GM12878 (cell line): ENCODE results near the gene ALCAM. TPM values are rescaled to one million over a fixed set of nuclear protein-coding genes. Genes with fewer than 3 reads are reported as not detected.

Source experiments
- ATAC-seq: fragments of 200-7000 bp; cut with Tn5 transposase; 3 replicates; pipeline ENCODE4 v1.9.1; 2020; ENCODE audit warnings: mild to moderate bottlenecking, moderate library complexity
- BruUV-seq: library from RNA; stranded (reverse); fragments of 400-500 nt; replicated peaks from 2 replicates; lab custom pipeline; 2021; lab: Mats Ljungman, UMichigan
- CTCF ChIA-PET: fragments of 300-600 bp; sonication (Branson Sonifier 250); formaldehyde crosslinking; extraction: SDS; loops from one replicate; lab custom pipeline; 2021; ENCODE audit warnings: inconsistent platforms; lab: Yijun Ruan, JAX
- POLR2A ChIA-PET: fragments of 350-600 bp; formaldehyde crosslinking; extraction: SDS; loops from one replicate; lab custom pipeline; 2021; ENCODE audit warnings: inconsistent platforms; lab: Charles Lee
- RAD21 ChIA-PET: fragments of 300-600 bp; sonication (Branson Sonifier 250); formaldehyde crosslinking; loops from one replicate; lab custom pipeline; 2023; ENCODE audit warnings: antibody characterized with exemption; ENCODE audit not compliant: unreplicated experiment; lab: Charles Lee
- SMC1A ChIA-PET: fragments of 300-600 bp; sonication (Branson Sonifier 250); formaldehyde crosslinking; loops from one replicate; lab custom pipeline; 2023; ENCODE audit not compliant: unreplicated experiment, uncharacterized antibody; lab: Charles Lee
- DNase-seq: peaks from one replicate; pipeline ENCODE4 v3.0.0-alpha.2; 2011; ENCODE audit warnings: low read depth, low spot score
- FAIRE-seq: peaks from 3 replicates; lab custom pipeline; 2011; peaks lifted over from hg19 to GRCh38; lab: Jason Lieb, UNC
- H2AFZ ChIP-seq: 2 replicates; pipeline ENCODE4 v1.6.0; 2011; ENCODE audit warnings: low read depth, low read length, control low read depth; ENCODE audit not compliant: control insufficient read depth
- H3K27ac ChIP-seq: 2 replicates; pipeline ENCODE4 v1.5.1; 2011; ENCODE audit warnings: control low read depth; ENCODE audit not compliant: control insufficient read depth, insufficient read depth
- H3K27me3 ChIP-seq, 2 experiments: replicated peaks in 1 of 2; 2 replicates each; pipeline versions ENCODE4 v1.6.0 to v1.6.1; 2011; ENCODE audit warnings: low read length in 1 of 2; ENCODE audit not compliant: control insufficient read depth in 2 of 2, insufficient read depth in 2 of 2
- H3K36me3 ChIP-seq, 2 experiments: 2 replicates each; pipeline ENCODE4 v1.5.1; 2011; ENCODE audit warnings: low read length in 1 of 2; ENCODE audit not compliant: control insufficient read depth in 2 of 2, insufficient read depth in 2 of 2
- H3K4me1 ChIP-seq: 2 replicates; pipeline ENCODE4 v1.6.1; 2011; ENCODE audit warnings: mild to moderate bottlenecking, low read length, moderate library complexity, mixed read lengths; ENCODE audit not compliant: control insufficient read depth, insufficient read depth
- H3K4me2 ChIP-seq: 2 replicates; pipeline ENCODE4 v1.6.0; 2011; ENCODE audit warnings: control low read depth; ENCODE audit not compliant: control insufficient read depth, insufficient read depth
- H3K4me3 ChIP-seq: fragments of 200-600 bp; sonication (generic); 2 replicates; pipeline ENCODE4 v1.5.1; 2016
- H3K79me2 ChIP-seq: 2 replicates; pipeline ENCODE4 v1.6.0; 2011; ENCODE audit warnings: low read length; ENCODE audit not compliant: control insufficient read depth, insufficient read depth
- H3K9ac ChIP-seq: 2 replicates; pipeline ENCODE4 v1.8.0; 2011; ENCODE audit warnings: low read length, control low read depth, mixed read lengths; ENCODE audit not compliant: control insufficient read depth, insufficient read depth
- H3K9me3 ChIP-seq: replicated peaks from 3 replicates; pipeline ENCODE4 v1.5.1; 2011; ENCODE audit warnings: mild to moderate bottlenecking, low read length; ENCODE audit not compliant: control insufficient read depth, insufficient read depth
- H4K20me1 ChIP-seq: 2 replicates; pipeline ENCODE4 v1.6.0; 2011; ENCODE audit not compliant: control insufficient read depth, insufficient read depth
- BHLHE40 ChIP-seq, 2 experiments: fragments of 450-650 bp in 1 of 2; IDR thresholded peaks; 2 replicates each; pipeline ENCODE4 v1.6.1; 2011 to 2017; ENCODE audit warnings: low read depth in 2 of 2, borderline replicate concordance in 1 of 2, improper control_type of control experiment in 1 of 2, low read length in 1 of 2, mild to moderate bottlenecking in 1 of 2
- CEBPZ ChIP-seq: fragments of 150-350 bp; IDR thresholded peaks from 2 replicates; pipeline ENCODE4 v1.6.1; 2016; ENCODE audit warnings: low read depth, low read length
- HDGF ChIP-seq: fragments of 450-650 bp; IDR thresholded peaks from 2 replicates; pipeline ENCODE4 v1.6.1; 2016; ENCODE audit warnings: antibody characterized with exemption
- MAX ChIP-seq: IDR thresholded peaks from 2 replicates; pipeline ENCODE4 v1.6.1; 2012; ENCODE audit warnings: low read depth, low read length, improper control_type of control experiment
- MXI1 ChIP-seq: fragments of 150-350 bp; IDR thresholded peaks from 2 replicates; pipeline ENCODE4 v1.6.1; 2011; ENCODE audit warnings: low read depth, mild to moderate bottlenecking, inconsistent platforms, low read length, improper control_type of control experiment
- NR2C2 ChIP-seq: IDR thresholded peaks from 2 replicates; pipeline ENCODE4 v1.6.1; 2011; ENCODE audit warnings: borderline replicate concordance, low read depth; ENCODE audit not compliant: control insufficient read depth, insufficient read length
- PML ChIP-seq: IDR thresholded peaks from 2 replicates; pipeline ENCODE4 v1.6.1; 2012; ENCODE audit warnings: low read length, inconsistent platforms
- RFX5 ChIP-seq: IDR thresholded peaks from 2 replicates; pipeline ENCODE4 v1.6.1; 2011; ENCODE audit warnings: low read depth, low read length, improper control_type of control experiment
- RUNX3 ChIP-seq: IDR thresholded peaks from 2 replicates; pipeline ENCODE4 v1.6.1; 2012; ENCODE audit warnings: low read length, inconsistent platforms
- SIX5 ChIP-seq: IDR thresholded peaks from 2 replicates; pipeline ENCODE4 v1.6.1; 2011; ENCODE audit warnings: mild to moderate bottlenecking, low read depth, low read length, moderate library complexity; ENCODE audit not compliant: severe bottlenecking
- ZNF274 ChIP-seq: IDR thresholded peaks from one replicate; pipeline ENCODE4 v1.8.0; 2011; ENCODE audit not compliant: insufficient read length, insufficient read depth
- ZSCAN29 ChIP-seq: fragments of 450-650 bp; IDR thresholded peaks from 2 replicates; pipeline ENCODE4 v1.6.1; 2017; ENCODE audit warnings: mild to moderate bottlenecking, moderate library complexity
- WGBS: methylation state at CpG from one replicate; pipeline ENCODE4 v1.1.6; 2016; ENCODE audit warnings: low lambda C conversion rate; ENCODE audit not compliant: insufficient replicate concordance, insufficient coverage; ENCODE audit errors: missing lambda C conversion rate; 5-methylcytosine and 5-hydroxymethylcytosine counted together
- in situ Hi-C: fragments of 300-500 bp; cut with MboI; formaldehyde crosslinking; loops from 9 replicates; pipeline ENCODE4 v1.14.3; 2018; ENCODE audit warnings: mixed read lengths
- intact Hi-C: fragments of 100-400 bp; cut with micrococcal nuclease; formaldehyde crosslinking; loops from one replicate; pipeline ENCODE4 v1.14.2; 2022; ENCODE audit not compliant: unreplicated experiment
- polyA plus RNA-seq, 11 experiments: library from polyadenylated mRNA; depleted of rRNA in 4 of 11; unstranded in 6 of 11; stranded (reverse) in 5 of 11; fragments of >200 nt; fragmentation: Nextera tagmentation in 4 of 11; fragmentation: Illumina TruSeq in 1 of 11; extraction: Ambion mirVana in 4 of 11; extraction: Trizol in 1 of 11; gene quantifications; 1 replicate in 1 of 11; 2 replicates in 10 of 11; pipeline versions ENCODE4 v1.2.1 to v1.2.3, GENCODE V29; 2011 to 2016; ENCODE audit warnings: inconsistent platforms in 2 of 11, missing spikeins in 2 of 11, low read depth in 1 of 11
- total RNA-seq, 4 experiments: library from RNA; depleted of rRNA in 3 of 4; stranded (reverse); fragments of >200 nt in 3 of 4; fragmentation: Illumina TruSeq in 1 of 4; extraction: Trizol in 1 of 4; gene quantifications; 2 replicates each; pipeline versions ENCODE4 v1.2.1 to v1.2.3, GENCODE V29; 2013 to 2021
- TF ChIP-seq, protein P1 (sequence below): fragments of 450-650 bp; conservative IDR thresholded peaks from 2 replicates; pipeline ENCODE4 v1.6.1; 2017; ENCODE audit warnings: mild to moderate bottlenecking, moderate library complexity

The ALCAM gene
- total and polyA plus RNA-seq, 10 of the 15 experiments (the other 5 are each of a cell fraction or from before 2014, with no cell fraction given) = 12.2 to 54.2 (median 32.6) TPM

- RAD21 ChIA-PET = interaction anchor here (1.6 to 3.6 kb wide), 2 partner anchors 9 to 11 kb away, joined by 5 to 15 read pairs; partner anchors contain the start of gene ALCAM
- 52% methylated on average over 2 of the region's 2 CpGs for WGBS
- FAIRE-seq = no peak
- Histone ChIP-seq H4K20me1 (no peaks in the 10 kb centered on the region), H3K4me2 (no peak overlapping the region), H3K36me3 (peaks cover 0 to 3% of the 10 kb centered on the region in 2 experiments; a peak in 2 of 4 replicates), H3K4me3 (no peak overlapping the region), H3K4me1 (peaks cover 3% of the 10 kb centered on the region; the same call in 1 of the 2 replicates), H2AFZ (no peak overlapping the region), H3K9me3 (peaks cover 5% of the 10 kb centered on the region; the same call in 2 of the 3 replicates), H3K79me2 (peaks cover 61% of the 10 kb centered on the region), H3K9ac (no peak overlapping the region), H3K27me3 (no peaks in the 10 kb centered on the region), H3K27ac (no peak overlapping the region)
- no TSS peak for BruUV-seq
- intact Hi-C loops = loop anchor here (10.0 kb wide), 1 partner anchor 1237 kb away; no protein-coding TSS in a partner anchor
- TF ChIP-seq MAX (no peak), MXI1 (no peak), ZNF274 (no peak), PML (no peak), RFX5 (no peak), CEBPZ (no peak), HDGF (no peak), NR2C2 (no peak), ZSCAN29 (no peak), SIX5 (no peak), BHLHE40 (IDR thresholded peaks at IDR 0.05; ENCODE audit: borderline replicate concordance in 1 of 2, low read depth in 2 of 2, low read length in 1 of 2) (no peak), RUNX3 (no peak)
- TF ChIP-seq, protein P1, sequence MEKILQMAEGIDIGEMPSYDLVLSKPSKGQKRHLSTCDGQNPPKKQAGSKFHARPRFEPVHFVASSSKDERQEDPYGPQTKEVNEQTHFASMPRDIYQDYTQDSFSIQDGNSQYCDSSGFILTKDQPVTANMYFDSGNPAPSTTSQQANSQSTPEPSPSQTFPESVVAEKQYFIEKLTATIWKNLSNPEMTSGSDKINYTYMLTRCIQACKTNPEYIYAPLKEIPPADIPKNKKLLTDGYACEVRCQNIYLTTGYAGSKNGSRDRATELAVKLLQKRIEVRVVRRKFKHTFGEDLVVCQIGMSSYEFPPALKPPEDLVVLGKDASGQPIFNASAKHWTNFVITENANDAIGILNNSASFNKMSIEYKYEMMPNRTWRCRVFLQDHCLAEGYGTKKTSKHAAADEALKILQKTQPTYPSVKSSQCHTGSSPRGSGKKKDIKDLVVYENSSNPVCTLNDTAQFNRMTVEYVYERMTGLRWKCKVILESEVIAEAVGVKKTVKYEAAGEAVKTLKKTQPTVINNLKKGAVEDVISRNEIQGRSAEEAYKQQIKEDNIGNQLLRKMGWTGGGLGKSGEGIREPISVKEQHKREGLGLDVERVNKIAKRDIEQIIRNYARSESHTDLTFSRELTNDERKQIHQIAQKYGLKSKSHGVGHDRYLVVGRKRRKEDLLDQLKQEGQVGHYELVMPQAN = no peak
- in situ Hi-C loops = no loop called here
- CTCF ChIA-PET = interaction anchor here (1.8 kb wide), 1 partner anchor 781 kb away, joined by 5 read pairs; no protein-coding TSS in a partner anchor
- POLR2A ChIA-PET = interaction anchor here (1.1 kb wide), 1 partner anchor 9 kb away, joined by 3 read pairs; no protein-coding TSS in a partner anchor
- DNase-seq = no peak
- no peak for ATAC-seq
- SMC1A ChIA-PET = interaction anchor here (1.5 kb wide), 3 partner anchors 9 to 13 kb away, joined by 3 to 8 read pairs (median 4); no protein-coding TSS in a partner anchor
Observed at GRCh38 chr3:105377716-105378115, 11.0 kb downstream of the ALCAM start.
